H1 (cell line): ENCODE measurements around the gene PTDSS2.

Experiments
- BRCA1 ChIP-seq: IDR thresholded peaks from 2 replicates; pipeline ENCODE4 v1.6.1; 2012; ENCODE audit warnings: low read depth, low read length, improper control_type of control experiment
- EZH2 ChIP-seq: fragments of 200-600 bp; sonication (generic); IDR thresholded peaks from 2 replicates; pipeline ENCODE4 v1.7.1; 2012; ENCODE audit warnings: low read depth, mild to moderate bottlenecking, moderate library complexity, low read length, inconsistent platforms; ENCODE audit not compliant: severe bottlenecking
- PHF8 ChIP-seq: fragments of 200-600 bp; sonication (generic); conservative IDR thresholded peaks from 2 replicates; pipeline ENCODE4 v1.7.1; 2012; ENCODE audit warnings: low read depth, mild to moderate bottlenecking, inconsistent platforms, low read length, moderate library complexity
- POLR2A ChIP-seq, 2 experiments: IDR thresholded peaks; 1 replicate in 1 of 2; 2 replicates in 1 of 2; pipeline ENCODE4 v1.6.1; 2011; ENCODE audit warnings: low read depth in 2 of 2, low read length in 2 of 2, mild to moderate bottlenecking in 2 of 2; ENCODE audit errors: control extremely low read depth in 1 of 2
- POLR2AphosphoS5 ChIP-seq: IDR thresholded peaks from 2 replicates; pipeline ENCODE4 v1.6.1; 2011; ENCODE audit warnings: low read depth, low read length
- POU5F1 ChIP-seq: IDR thresholded peaks from 2 replicates; pipeline ENCODE4 v1.6.1; 2011; ENCODE audit warnings: low read depth, mild to moderate bottlenecking, low read length, moderate library complexity
- RBBP5 ChIP-seq: IDR thresholded peaks from 2 replicates; pipeline ENCODE4 v1.7.1; 2012; ENCODE audit warnings: low read depth, mild to moderate bottlenecking, inconsistent platforms, low read length, moderate library complexity, borderline replicate concordance
- SIN3A ChIP-seq, 2 experiments: IDR thresholded peaks in 1 of 2; conservative IDR thresholded peaks in 1 of 2; 2 replicates each; pipeline ENCODE4 v1.6.1; 2011 to 2012; ENCODE audit warnings: low read length in 2 of 2, improper control_type of control experiment in 1 of 2, low read depth in 1 of 2, mild to moderate bottlenecking in 1 of 2
- SRF ChIP-seq: IDR thresholded peaks from 2 replicates; pipeline ENCODE4 v1.6.1; 2011; ENCODE audit warnings: mild to moderate bottlenecking, low read depth, low read length, moderate library complexity
- USF2 ChIP-seq: IDR thresholded peaks from 2 replicates; pipeline ENCODE4 v1.6.1; 2011; ENCODE audit warnings: low read length, improper control_type of control experiment
- TF ChIP-seq, protein P1 (sequence below), 3 experiments: IDR thresholded peaks; 1 replicate in 2 of 3; 2 replicates in 1 of 3; pipeline versions ENCODE4 v1.5.1 to v1.6.1; 2011; ENCODE audit warnings: low read length in 3 of 3, mild to moderate bottlenecking in 3 of 3, inconsistent platforms in 2 of 3, low read depth in 1 of 3, moderate library complexity in 1 of 3; ENCODE audit not compliant: insufficient read depth in 1 of 3; ENCODE audit errors: control extremely low read depth in 1 of 3

GRCh38 chr11:434496-434895, 15.6 kb upstream of the PTDSS2 start:
- TF ChIP-seq, protein P1, sequence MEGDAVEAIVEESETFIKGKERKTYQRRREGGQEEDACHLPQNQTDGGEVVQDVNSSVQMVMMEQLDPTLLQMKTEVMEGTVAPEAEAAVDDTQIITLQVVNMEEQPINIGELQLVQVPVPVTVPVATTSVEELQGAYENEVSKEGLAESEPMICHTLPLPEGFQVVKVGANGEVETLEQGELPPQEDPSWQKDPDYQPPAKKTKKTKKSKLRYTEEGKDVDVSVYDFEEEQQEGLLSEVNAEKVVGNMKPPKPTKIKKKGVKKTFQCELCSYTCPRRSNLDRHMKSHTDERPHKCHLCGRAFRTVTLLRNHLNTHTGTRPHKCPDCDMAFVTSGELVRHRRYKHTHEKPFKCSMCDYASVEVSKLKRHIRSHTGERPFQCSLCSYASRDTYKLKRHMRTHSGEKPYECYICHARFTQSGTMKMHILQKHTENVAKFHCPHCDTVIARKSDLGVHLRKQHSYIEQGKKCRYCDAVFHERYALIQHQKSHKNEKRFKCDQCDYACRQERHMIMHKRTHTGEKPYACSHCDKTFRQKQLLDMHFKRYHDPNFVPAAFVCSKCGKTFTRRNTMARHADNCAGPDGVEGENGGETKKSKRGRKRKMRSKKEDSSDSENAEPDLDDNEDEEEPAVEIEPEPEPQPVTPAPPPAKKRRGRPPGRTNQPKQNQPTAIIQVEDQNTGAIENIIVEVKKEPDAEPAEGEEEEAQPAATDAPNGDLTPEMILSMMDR (IDR thresholded peaks at IDR 0.05; ENCODE audit: control extremely low read depth in 1 of 3, insufficient read depth in 1 of 3, low read depth in 1 of 3, low read length in 3 of 3), result no peak
- TF ChIP-seq RBBP5 (no peak), POLR2AphosphoS5 (no peak), BRCA1 (no peak), POU5F1 (no peak), SRF (no peak), PHF8 (no peak), POLR2A (IDR thresholded peaks at IDR 0.05; ENCODE audit: control extremely low read depth in 1 of 2, low read depth in 2 of 2, low read length in 2 of 2) (no peak), EZH2 (no peak), SIN3A (conservative IDR thresholded peaks at IDR 0.05 in 1 of 2, IDR thresholded peaks at IDR 0.05 in 1 of 2; ENCODE audit: low read depth in 1 of 2, low read length in 2 of 2) (no peak), USF2 (no peak)
